Uterus (tissue), 4 donors: Measurements from ENCODE around the gene PCGF5. TPM values are rescaled to one million over a fixed set of nuclear protein-coding genes. Genes with fewer than 3 reads are reported as not detected.
A peak's percentile ranks its signal among the peaks of the same experiment; 100 is the strongest.
"Not testable (repeated sequence)": the region's sequence is repeated elsewhere in the genome, so short reads cannot be mapped to it uniquely, and the experiment has no call there.

ENCODE experiments used
- DNase-seq, 2 donors: peaks; one replicate each; pipeline ENCODE4 v3.0.0-alpha.2; 2019 to 2020
- H3K27ac ChIP-seq, 2 donors: fragments of 200-600 bp; sonication (generic); 1 replicate in 1 of 2; 2 replicates in 1 of 2; pipeline ENCODE4 v1.5.1; 2016 to 2018
- H3K27me3 ChIP-seq, 2 donors: fragments of 200-600 bp; sonication (generic); one replicate each; pipeline ENCODE4 v1.5.1; 2018 to 2019; ENCODE audit warnings: control low read depth in 1 of 2
- H3K36me3 ChIP-seq, 2 donors: fragments of 200-600 bp; sonication (generic); one replicate each; pipeline ENCODE4 v1.5.1; 2019; ENCODE audit warnings: control low read depth in 1 of 2
- H3K4me1 ChIP-seq, 2 donors: fragments of 200-600 bp; sonication (generic); one replicate each; pipeline ENCODE4 v1.5.1; 2018 to 2019; ENCODE audit warnings: control low read depth in 1 of 2
- H3K4me3 ChIP-seq, 2 donors: fragments of 200-600 bp; sonication (generic); 1 replicate in 1 of 2; 2 replicates in 1 of 2; pipeline ENCODE4 v1.5.1; 2018 to 2019; ENCODE audit warnings: mild to moderate bottlenecking in 1 of 2
- H3K9me3 ChIP-seq, 2 donors: fragments of 200-600 bp; sonication (generic); one replicate each; pipeline ENCODE4 v1.5.1; 2019; ENCODE audit warnings: control low read depth in 1 of 2
- POLR2A ChIP-seq, 2 donors: fragments of 450-650 bp; IDR thresholded peaks; one replicate each; pipeline ENCODE4 v1.6.1; 2016; ENCODE audit warnings: antibody characterized with exemption in 2 of 2, mild to moderate bottlenecking in 1 of 2, moderate library complexity in 1 of 2
- intact Hi-C: fragments of 100-400 bp; cut with DNase I; formaldehyde crosslinking; loops from one replicate; pipeline ENCODE4 v1.15.1; 2023; ENCODE audit warnings: low total_unique reads
- total RNA-seq, 4 donors: library from RNA; depleted of rRNA in 3 of 4; stranded (reverse); fragments of >200 nt in 3 of 4; gene quantifications; one replicate each; pipeline versions ENCODE4 v1.1.0 to v1.2.4, GENCODE V29; 2014 to 2023
- TF ChIP-seq, protein P1 (sequence below), 4 experiments: fragments of 200-600 bp in 2 of 4; fragments of 450-650 bp in 2 of 4; sonication (generic) in 2 of 4; IDR thresholded peaks; one replicate each; pipeline ENCODE4 v1.5.1; 2016 to 2019; ENCODE audit warnings: antibody characterized with exemption in 4 of 4, mild to moderate bottlenecking in 2 of 4, moderate library complexity in 1 of 4
- donor health status: DM: yes; HTN: yes; CAD: no.

PCGF5 gene
- 10 to 100 TPM; 10.8 to 60.4 (median 37.2) TPM for total RNA-seq

DNA sequence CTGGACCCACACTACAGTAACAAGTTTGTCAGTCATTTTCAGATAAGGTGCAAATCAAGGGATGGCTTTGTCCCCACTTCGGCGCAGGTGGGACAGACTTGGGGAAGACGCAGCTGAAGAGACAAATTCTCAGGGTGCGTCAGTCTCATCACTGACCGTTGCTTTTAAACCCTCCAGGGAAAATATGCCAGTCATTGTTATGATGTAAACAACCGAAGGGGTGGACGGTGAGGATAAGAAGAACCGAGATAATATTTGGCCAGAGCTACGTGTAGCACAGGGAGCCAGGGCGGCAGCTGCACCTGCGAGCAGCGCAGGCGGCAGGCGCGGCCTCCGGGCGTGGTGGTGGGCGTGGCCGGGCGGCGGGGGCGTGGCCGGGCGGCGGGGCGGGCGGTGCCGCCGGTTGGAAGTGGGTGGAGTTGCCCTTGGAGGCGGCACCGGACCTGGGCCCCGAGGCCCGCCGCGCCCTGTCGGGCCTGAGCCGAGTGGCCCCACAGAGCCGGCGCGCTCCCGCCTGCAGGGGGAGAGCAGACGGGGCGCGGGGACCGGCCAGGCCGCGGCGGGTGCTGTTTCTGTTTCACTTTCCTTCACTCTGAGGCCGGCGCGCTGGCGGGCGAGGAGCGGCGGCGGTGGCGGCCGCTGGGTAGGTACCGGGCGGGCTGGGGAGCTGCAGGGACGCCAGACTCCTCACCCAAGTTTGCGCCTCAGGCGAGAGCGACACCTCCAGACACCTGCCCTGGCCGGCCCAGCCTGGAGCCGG lies at the start of gene PCGF5:
TSS of gene PCGF5 (plus strand) at position 470 of the 760 bp plus-strand sequence. CDS start 2,209 bp downstream, outside the sequence.
- H3K4me3 ChIP-seq, result peak within 1 kb of the TSS; percentile 62 to 99
- H3K36me3 ChIP-seq, result no peaks in the 10 kb centered on the region
- no peaks in the 10 kb centered on the region for H3K27me3 ChIP-seq
- no peaks in the 10 kb centered on the region for H3K9me3 ChIP-seq
- peak; percentile 85 to 90 for DNase-seq
- peak within 1 kb of the TSS; percentile 92 to 97 for H3K27ac ChIP-seq
- no peaks in the 10 kb centered on the region for H3K4me1 ChIP-seq
- TF ChIP-seq, protein P1, sequence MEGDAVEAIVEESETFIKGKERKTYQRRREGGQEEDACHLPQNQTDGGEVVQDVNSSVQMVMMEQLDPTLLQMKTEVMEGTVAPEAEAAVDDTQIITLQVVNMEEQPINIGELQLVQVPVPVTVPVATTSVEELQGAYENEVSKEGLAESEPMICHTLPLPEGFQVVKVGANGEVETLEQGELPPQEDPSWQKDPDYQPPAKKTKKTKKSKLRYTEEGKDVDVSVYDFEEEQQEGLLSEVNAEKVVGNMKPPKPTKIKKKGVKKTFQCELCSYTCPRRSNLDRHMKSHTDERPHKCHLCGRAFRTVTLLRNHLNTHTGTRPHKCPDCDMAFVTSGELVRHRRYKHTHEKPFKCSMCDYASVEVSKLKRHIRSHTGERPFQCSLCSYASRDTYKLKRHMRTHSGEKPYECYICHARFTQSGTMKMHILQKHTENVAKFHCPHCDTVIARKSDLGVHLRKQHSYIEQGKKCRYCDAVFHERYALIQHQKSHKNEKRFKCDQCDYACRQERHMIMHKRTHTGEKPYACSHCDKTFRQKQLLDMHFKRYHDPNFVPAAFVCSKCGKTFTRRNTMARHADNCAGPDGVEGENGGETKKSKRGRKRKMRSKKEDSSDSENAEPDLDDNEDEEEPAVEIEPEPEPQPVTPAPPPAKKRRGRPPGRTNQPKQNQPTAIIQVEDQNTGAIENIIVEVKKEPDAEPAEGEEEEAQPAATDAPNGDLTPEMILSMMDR (IDR thresholded peaks at IDR 0.05), result peak in 3 of 4 experiments; percentile 36 to 73 (median 47)
- peak; percentile 64 to 75 for TF ChIP-seq POLR2A (IDR thresholded peaks at IDR 0.05)
- intact Hi-C loops, result no loop called here

DNA sequence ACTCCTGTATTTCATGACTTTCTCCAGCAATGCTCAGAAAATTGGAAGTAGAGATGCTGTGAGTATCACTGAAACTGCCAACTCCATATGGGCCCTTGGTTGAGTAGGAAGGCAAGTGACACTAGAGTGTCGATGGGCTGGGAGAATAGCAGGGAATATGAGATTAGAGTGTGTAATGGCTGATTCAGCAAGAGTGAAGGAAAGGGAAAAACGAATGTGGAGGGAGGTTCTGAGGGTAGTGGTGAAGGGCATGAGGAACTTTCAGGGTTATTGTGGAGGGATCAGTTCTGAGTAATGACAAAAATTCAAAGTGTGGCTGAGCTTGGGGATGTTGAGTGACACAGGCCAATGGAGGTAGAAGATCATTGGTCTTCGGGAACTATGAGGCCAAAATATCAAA lies 49.0 kb upstream of the PCGF5 start:
- Histone ChIP-seq H3K4me1 (no peaks in the 10 kb centered on the region), H3K9me3 (no peaks in the 10 kb centered on the region), H3K27ac (no peak overlapping the region), H3K4me3 (no peak overlapping the region), H3K27me3 (no peaks in the 10 kb centered on the region), H3K36me3 (no peaks in the 10 kb centered on the region)
- DNase-seq, result no peak
- TF ChIP-seq, protein P1 (IDR thresholded peaks at IDR 0.05), result no peak
- TF ChIP-seq POLR2A (IDR thresholded peaks at IDR 0.05), result no peak
- intact Hi-C loops, result no loop called here

DNA sequence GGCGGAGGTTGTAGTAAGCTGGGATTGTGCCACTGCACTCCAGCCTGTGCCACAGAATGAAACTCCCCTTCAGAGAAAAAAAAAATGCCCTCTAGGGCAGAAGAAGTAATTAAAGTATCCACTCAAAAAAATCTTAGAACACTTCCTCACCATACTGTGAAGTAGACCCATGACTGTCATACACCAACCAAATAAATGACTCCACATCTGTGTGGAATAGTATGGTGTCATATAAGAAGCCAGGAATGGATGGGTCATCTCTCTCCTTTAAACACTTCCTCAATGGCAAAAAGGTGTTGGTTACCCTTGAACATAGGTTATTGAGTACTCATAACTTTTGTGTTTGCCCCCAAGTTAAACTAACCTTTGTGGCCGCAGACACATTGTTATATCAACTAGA lies 48.1 kb upstream of the PCGF5 start:
- TF ChIP-seq, protein P1 (IDR thresholded peaks at IDR 0.05), result no peak
- TF ChIP-seq POLR2A (IDR thresholded peaks at IDR 0.05), result no peak
- H3K36me3 ChIP-seq, result no peaks in the 10 kb centered on the region
- no peak overlapping the region for H3K4me3 ChIP-seq
- DNase-seq, result no peak
- H3K4me1 ChIP-seq, result no peaks in the 10 kb centered on the region
- H3K27ac ChIP-seq, result no peak overlapping the region
- H3K27me3 ChIP-seq, result no peaks in the 10 kb centered on the region
- H3K9me3 ChIP-seq, result no peaks in the 10 kb centered on the region
- intact Hi-C loops, result no loop called here

DNA sequence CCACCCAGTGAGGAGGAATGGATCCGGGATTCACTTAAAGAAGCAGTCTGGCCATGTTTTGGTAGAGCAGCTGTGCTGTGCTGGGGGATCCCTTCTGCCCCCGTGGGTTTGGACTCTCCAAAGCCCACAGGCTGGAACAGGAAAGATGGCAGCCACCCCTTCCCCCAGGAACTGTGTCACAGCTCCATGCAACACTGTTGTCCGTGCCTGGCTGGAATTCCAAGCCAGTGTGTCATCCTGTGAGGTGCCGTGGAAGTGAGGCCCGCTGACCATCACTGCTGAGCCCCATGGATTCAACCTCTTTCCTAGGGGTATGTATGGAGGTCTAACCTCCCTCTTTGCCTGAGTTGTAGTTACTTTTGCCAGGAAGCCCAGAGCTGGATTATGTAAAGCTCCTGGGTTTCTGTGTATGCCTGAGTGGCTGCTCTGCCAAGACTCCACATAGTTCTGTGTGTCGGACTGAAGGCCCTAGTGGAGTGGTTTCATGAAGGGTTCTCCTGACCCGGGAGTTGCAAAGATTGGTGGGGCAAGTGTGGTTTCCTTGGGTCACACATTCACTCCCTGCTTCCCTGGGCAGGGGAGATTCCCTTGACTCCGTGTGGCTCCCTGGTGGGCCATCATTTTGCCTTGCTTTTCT lies 35.1 kb upstream of the PCGF5 start:
- Histone ChIP-seq H3K36me3 (no peaks in the 10 kb centered on the region), H3K4me1 (no peaks in the 10 kb centered on the region), H3K4me3 (no peak overlapping the region), H3K27ac (no peak overlapping the region), H3K9me3 (no peaks in the 10 kb centered on the region), H3K27me3 (no peaks in the 10 kb centered on the region)
- TF ChIP-seq, protein P1 (IDR thresholded peaks at IDR 0.05), result no peak
- TF ChIP-seq POLR2A (IDR thresholded peaks at IDR 0.05), result no peak
- DNase-seq, result no peak
- intact Hi-C loops, result no loop called here

DNA sequence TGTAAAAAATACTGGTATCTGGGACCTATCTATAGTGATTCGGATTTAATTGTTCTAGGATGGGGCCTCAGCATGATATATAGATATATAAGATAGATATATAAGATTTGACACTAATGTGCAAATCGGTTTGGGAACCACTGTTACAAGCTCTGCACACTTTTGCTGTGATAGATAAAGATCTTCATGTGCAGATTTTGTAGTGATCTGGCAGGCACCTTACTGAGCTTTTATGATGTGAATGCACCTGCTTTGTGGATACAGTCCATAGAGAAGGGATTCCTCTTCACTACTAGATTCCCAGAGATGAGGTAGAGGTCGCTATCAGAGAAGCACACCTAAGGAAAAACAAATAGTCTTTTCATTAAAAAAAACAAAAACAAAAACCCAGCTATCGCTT lies 33.3 kb upstream of the PCGF5 start:
- DNase-seq, result no peak
- no peaks in the 10 kb centered on the region for H3K9me3 ChIP-seq
- no peaks in the 10 kb centered on the region for H3K27me3 ChIP-seq
- H3K27ac ChIP-seq, result no peak overlapping the region
- peaks cover 0 to 13% of the 10 kb centered on the region in 2 donors for H3K4me1 ChIP-seq
- no peak for TF ChIP-seq POLR2A (IDR thresholded peaks at IDR 0.05)
- TF ChIP-seq, protein P1 (IDR thresholded peaks at IDR 0.05), result no peak
- no peak overlapping the region for H3K4me3 ChIP-seq
- no peaks in the 10 kb centered on the region for H3K36me3 ChIP-seq
- intact Hi-C loops, result no loop called here

DNA sequence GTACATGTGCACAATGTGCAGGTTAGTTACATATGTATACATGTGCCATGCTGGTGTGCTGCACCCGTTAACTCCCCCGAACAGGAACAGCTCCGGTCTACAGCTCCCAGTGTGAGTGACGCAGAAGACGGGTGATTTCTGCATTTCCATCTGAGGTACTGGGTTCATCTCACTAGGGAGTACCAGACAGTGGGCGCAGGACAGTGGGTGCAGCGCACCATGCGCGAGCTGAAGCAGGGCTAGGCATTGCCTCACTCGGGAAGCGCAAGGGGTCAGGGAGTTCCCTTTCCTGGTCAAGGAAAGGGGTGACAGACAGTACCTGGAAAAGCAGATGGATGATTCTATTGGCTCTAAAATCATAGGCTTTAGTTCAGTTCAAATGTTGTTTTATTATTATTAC lies 32.5 kb upstream of the PCGF5 start:
- H3K27ac ChIP-seq, H3K4me3 ChIP-seq, H3K9me3 ChIP-seq, intact Hi-C loops, H3K36me3 ChIP-seq, DNase-seq, H3K27me3 ChIP-seq: not testable (repeated sequence)
- peaks cover 0 to 15% of the 10 kb centered on the region in 2 donors for H3K4me1 ChIP-seq
